GM21723 (cell line): ENCODE data around the gene THADA.

Source experiments
- ATAC-seq: cut with Tn5 transposase; IDR thresholded peaks from one replicate; pipeline ENCODE4 v1.9.1; 2021; ENCODE audit warnings: mild to moderate bottlenecking, moderate library complexity; ENCODE audit not compliant: unreplicated experiment

The THADA gene

DNA sequence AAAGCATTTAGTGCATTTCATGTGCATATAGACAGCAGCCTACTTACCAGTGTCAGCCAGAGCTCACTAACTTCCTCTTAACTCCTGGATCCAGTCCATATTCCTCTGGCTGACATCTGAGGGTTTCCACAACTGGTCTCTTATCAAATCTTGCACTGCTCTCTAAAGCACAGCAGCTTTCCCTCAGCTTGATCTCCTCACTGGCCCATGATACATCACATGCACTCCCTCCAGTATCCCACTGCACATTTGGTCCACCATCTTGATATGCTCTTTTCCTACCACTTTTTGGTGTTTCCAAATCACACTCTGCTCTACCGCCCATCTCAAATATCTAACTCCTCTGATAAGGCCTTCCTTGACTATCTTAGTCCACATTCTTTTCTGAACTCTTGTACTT is 264.4 kb downstream of the THADA start:
- no peak for ATAC-seq

DNA sequence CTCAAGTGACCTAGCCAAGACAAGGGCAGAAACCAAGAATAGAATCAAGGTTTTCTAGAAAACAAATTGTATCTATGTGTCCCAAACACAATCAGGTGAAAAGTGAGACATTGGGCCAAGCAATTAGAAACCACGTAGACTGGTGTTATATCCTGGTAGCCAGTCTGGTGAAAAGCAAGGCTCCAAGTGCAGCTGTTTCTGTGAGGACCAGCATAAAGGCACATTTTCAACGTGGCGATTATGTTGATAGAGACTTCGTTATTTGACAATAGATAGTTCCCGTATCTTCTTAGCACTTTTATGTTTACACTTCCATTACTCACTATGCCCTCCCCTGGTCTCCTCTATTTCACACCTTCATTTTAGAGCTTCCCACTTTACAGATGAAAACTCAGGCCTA is 266.2 kb downstream of the THADA start:
- ATAC-seq = no peak

DNA sequence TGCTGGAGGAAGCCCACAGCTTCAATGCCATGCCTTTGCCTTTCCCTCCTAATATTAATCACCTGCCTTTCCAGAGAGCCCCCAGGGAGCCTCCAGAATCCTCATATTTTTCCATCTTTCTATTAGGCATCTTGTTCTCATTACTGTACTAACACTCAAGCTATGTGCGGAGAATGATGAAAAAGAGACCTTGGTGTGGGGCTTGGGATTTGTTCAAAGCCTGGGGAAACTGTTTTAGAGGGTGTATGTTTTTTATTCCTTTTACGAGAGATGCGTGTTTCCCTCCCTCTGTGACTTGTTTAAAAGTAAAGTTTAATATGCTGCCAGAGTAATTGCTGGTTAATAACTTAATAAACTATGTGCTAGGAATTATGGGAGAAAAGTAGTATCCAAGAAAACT is 267.0 kb downstream of the THADA start:
- no peak for ATAC-seq

DNA sequence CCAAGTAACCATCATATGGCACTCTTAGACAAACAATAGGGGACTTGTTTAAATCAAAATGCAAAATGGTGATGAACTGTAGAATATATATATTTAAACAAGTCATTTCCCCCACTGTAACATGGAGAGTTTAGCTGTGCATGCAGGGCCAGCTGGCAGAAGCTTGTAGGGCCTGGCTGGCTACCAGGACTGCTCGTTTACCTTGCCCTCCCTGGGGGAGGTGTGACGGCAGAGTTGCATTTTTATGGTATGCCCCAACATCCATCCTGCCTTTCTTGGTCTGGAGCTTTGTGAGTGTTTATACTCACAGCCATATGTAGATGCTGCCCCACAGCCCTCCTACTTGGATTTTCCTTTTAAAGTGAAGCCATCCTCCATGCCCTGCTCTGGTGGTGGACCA is 267.7 kb downstream of the THADA start:
- no peak for ATAC-seq

DNA sequence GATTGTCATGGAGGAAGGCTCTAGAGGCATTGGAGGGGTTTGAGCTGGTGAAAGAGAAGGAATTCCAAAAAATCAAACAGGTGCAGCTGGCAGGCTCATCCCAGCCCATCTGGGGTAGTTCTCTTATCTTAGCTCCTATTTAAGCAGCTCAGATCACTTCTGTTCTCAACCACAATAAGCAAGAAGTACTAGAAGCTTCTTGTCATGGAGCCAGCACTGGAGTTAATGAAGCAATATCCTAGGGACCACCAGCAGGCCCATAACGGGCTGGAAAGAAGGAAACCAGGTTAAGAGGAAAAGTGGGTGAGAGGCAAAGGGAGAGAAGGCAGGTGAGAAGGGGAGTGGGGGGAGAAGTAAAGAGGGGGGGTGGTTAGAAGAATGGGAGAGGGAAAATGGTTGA is 268.7 kb downstream of the THADA start:
- ATAC-seq = no peak

DNA sequence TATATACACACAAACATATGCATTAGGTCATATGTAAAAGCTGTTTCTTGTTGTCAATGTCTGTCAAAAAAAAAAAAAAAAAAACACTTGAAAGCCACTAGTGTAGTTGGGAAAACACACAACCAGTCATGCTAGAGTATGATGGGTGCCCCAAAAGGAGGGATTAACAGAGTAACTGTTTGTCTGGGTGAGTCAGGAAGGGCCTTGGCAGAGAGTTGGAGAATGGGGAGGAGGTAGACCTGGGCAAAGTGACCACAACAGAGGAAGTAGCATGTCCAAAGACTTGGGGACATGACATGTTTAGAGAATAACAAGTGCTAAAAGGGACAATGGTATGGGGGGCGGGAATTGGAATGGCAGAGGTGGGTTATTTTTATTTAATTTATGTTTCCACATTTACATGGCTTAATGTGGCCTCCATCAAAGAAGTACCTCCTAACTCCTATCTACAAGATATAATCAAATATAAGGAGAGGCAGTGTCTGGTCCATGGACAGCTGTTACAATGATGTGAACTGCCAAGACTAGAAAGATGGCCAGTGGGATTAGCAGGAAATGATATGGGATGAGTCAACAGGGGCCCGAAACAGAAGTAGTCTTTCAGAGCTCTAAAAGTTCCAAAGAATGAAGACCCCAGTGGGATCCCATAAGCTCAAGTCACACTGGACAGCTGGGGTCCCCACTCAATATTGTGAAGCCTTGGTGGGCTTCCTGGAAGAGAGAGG is 269.6 kb downstream of the THADA start:
- no peak for ATAC-seq

DNA sequence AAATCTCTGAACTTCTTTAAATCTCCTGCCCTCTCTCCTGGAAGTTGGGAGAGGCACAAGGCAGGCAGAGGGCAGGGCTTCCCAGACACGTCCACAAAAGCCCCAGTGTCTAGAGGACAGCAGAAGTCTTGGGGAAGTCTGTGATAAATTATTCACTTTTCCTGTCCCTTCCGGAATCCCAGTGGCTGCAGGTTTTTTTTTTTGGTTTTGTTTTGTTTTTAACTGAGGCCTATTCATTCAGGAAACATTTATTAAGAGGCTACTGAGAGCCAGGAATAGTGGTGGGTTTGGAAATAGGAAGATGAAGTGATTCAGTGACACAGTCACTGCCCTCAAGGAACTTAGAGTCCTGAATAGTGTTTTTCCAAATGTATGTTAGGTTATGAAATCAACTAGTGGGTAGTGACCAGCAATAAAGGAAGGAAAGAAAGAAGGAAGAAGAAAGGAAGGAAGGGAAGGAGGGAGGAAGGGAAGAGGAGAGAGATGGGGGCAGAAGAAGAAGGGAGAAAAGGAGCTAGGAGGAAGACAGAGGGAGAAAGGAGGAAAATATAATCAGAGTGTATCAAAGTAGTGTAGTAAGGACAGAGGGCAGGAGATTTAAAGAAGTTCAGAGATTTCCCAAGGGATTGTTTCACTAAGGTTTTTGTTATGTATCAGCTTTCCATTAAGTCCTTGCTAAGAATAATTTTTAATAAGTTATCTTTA is 270.6 kb downstream of the THADA start:
- ATAC-seq = no peak

DNA sequence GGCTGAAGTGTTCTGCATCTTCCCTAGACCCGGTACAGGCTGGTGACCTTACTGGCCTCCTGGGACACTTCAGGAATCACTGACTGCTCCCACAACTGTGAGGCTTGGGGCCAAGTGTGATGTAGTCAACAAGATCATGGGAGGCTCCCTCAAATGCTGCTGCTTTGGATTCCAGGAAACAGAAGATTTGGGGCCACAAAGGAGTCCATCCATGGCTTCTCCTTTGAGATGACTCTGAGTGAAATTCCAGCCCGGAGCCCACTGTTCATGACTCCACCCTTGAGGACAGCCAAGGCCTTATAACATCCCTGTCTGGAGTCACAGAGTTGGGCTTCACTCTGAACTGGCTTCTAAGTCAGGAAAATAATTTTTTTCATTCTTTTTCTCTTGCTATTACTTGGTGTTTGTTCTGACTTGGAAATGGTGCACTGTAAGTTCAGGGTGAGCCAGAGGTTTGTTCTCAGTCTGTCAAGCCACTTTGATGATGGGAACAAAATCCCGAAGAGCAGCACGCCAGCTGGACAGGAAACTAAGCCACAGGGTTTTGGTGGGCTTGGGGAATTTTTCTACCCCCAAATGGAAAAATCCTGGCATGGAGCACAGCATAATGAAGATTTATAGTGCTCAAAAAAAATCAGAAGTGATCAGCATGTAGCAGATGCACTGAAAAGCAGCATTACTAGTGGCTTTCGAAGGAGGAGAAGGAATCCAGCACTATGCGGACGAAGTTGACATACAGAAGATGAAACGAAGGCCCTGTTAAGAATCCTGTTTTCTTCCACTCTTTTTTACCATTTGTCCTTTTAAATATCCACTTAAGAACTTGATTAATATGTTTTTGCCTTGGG is 271.4 kb downstream of the THADA start:
- ATAC-seq = no peak

DNA sequence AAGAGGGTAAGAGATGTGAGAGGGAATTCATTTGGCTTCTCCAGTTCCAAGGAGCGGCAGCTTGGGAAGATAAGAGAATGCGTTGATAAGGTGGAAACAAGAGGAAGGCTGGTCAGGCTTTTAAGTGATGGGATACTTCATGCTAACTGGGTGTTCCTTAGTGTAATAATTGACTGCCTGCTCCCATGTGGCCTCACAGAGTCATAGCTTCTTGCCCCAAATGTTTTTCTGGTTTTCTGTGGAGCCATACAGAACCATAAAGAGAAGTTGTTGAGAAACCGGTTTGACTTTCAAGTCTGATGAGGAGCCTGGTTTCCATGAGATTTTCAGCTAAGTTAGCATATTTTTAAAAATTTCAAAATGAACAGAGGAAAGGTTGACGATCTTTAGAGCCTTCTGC is 272.0 kb downstream of the THADA start:
- no peak for ATAC-seq

DNA sequence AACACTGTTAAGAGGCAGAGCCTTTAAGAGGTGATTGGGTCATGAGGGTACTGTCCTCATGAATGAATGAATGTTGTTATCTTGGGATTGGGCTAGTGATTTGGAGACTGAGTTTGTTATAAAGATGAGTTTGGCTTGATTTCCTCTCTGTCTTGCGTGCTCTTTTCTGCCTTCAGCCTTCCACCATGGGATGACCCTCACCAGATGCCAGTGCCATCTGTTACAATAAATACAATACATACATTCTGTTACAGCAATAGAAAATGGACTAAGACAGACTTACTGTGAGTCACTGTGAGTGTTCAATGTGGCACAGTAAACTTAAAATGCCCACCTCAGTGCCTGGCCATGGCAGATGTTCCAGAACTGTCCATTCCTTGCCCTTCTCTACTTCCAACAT is 274.4 kb downstream of the THADA start:
- no peak for ATAC-seq

DNA sequence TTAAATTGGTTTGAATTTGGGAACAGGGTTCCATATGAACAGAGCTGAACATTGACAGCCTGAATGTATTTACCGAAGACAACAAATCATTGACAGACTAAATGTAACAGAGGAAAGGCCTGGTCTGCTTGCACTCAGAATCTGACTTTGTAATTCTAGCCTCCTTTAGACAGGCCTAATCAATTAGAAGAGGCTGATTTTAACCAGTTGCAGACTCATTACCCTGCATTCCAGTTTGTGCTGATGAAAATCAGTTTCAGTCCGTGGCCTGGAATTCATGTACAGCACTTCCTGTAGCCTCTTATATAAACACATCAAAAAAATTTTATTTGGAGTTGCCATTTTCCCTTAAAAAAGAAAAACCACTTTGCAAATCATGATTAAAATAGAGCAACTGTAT is 276.3 kb downstream of the THADA start:
- no peak for ATAC-seq

DNA sequence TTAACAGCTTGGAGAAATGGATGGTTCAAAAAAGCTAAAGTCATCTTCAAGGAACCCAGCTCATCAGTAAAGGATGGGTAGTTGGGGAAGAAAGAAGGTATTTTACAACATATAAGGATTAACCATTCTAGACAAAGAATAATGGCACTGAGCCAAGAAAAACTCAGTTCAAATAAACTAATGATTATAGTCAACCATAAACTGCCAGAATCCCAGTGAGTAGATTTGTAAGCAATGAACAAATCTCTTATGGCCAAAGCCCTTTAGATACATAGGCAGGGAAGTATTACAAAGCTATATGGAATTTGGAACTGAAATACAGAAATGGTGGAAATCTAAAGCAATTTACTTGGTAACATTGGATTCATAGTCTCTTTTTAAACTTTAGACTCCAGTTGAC is 277.0 kb downstream of the THADA start:
- no peak for ATAC-seq

DNA sequence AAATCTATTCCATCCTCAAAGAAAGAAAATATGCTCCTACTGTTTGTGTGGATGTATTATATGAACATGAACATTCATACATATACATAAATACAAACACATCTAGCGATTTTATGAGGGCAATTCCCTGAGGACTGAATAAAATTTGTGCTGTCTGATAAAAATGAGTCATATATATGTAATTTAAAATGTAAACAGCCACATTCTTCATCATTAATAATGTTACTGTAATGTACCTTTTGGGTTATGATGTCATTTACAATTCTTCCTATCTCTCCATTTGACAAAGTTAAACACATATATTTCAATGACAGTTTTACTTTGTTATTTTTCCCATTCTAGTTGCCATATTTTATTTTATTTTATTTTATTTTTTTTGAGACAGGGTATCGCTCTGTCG is 278.2 kb downstream of the THADA start:
- no peak for ATAC-seq

DNA sequence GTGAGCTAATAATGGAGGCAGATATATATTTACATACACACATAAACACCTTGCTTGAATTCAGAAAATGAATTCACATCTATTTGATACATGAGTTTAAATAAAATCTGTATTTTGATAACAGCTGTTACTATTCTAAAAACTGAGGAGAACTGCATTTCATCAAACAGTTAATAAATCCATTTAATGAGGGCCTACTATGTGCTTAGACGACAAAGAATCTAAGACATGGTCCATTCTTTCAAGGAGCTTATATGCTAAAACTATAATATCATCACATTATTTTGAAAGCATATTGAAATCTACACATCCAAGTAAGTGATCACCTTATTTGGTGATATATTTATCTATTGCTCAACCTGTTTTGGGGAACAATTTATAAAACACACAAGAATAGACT is 278.6 kb downstream of the THADA start:
- ATAC-seq = no peak

DNA sequence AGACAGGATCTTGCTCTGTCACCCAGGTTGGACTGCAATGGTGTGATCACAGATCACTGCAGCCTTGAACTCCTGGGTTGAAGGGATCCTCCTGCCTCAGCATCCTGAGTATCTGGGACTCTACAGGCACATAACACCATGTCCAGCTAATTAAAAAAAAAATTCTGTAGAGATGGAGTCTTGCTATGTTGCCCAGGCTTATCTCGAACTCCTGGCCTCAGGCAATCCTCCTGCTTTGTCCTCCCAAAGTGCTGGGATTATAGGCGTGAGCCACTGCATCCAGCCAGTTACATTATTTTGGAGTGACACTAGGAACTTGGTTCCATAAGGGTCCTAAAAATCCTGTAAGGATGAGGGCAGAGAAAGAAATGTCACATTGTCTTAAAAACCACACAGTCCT is 280.4 kb downstream of the THADA start:
- no peak for ATAC-seq

DNA sequence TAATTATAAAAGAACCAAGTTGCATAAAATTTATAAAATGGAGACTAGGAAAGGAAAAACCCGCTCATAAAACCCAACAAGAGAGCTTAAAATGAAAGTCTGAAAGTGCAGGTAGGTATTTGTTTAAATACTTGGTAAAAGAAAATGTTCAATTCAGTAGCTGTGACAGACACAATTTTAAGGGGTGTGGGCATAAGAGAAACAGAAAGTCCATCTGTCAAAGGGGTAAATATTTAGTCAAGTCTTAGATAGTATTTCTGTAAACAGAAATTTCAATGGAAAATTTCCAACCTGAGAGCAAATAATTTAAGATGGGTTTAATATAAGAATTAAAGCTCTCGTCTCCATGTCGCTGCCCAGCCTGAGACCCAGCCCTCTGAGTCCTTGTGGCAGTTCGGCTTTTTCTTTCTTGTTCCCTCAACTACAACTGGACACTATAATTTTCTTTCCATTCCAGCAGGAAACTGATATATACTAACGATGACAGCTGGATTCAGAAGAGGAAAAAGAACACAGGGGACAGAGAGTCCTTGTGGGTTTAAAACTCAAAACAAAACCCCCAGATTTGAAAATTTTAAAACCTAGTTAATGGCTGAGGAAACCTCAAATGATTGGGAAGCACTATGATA is 281.4 kb downstream of the THADA start:
- no peak for ATAC-seq

DNA sequence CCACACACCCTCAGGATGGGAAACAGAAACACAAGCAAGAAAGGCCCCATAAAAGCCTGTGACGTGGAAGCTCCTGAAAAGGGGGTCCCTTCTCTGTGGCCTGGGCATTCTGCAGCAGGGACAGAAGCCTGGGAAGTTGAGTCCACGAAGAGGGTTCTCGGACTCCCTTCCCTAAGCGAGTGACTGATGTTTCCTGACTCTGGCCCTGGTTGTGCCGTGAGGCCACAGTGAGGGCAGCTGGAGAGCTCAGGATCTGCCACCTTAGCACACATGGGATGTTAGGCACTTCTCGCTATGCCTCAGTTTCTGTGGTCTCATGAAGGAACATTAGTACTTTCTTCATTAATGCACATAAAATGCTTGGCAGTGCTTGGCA is 282.2 kb downstream of the THADA start:
- no peak for ATAC-seq

DNA sequence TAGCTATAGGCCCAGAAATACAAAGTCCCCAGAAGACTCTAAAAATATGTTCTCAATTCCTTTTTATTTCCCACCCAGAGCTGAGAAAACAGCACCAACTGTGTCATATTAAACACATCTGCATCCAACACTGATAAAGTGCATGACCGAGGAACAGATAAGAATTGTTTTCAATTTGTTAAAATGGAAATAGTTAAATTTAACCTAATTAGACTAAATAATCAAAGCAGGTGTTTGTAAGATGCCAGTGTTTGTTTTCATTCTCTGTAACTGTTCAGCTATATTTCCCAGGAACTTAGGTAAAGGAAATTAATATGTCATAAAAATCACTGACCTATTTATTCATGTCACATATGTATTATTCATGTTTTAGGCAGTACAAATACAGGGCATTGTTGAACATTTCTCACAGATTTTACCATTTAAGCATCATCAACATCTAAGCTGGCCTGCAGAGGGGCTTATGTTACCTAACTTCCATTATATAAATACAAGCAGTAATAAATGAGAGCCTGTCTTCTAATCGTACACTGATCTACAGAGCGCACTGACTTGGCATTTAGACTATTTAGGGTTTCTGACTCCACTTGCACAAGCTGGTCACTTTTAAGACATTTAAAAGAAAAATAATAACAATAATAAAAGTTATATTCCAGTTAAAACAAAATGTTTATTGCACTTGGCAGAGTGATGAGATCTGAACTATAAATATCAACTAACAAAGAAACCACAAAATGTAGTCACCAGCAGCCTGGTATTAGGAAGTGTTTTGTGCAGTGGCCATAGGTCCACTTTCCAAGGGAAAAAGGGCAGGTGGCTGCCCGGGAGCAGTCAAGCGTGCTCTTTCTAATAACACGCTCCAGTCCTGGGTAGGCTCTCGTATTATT is 282.8 kb downstream of the THADA start:
- ATAC-seq = no peak

DNA sequence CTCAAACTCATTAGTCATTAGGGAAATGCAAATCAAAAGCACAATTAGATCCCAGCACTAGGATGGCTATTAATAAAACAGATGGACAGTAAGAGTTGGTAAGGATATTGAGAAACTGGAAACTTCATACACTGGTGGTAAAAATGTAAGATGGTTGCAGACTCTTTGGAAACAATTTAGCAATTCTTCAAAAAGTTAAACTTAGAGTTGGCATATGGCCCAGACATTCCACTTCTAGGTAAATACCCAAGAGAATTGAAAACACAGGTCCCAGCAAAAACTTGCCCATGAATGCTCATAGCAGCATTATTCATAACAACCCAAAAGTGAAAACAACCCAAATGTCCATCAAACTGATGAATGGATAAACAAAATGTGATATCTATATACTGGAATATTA is 284.6 kb downstream of the THADA start:
- ATAC-seq = no peak

DNA sequence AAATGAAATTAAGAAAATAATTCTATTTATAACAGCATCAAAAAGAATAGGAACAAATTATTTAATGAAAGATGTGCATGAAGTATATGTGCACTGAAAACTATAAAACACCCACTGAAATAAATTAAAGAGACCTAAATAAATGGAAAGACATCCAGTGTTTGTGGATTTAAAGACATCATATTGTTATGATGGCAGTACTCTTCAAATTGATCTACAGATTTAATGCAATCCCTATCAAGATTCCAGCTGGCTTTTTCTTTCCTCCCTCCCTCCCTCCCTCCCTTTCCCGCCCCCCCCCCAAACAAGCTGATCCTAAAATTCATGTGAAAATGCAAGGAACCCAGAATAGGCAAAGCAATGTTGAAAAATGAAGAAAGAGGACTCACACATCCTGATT is 285.9 kb downstream of the THADA start:
- ATAC-seq = no peak

DNA sequence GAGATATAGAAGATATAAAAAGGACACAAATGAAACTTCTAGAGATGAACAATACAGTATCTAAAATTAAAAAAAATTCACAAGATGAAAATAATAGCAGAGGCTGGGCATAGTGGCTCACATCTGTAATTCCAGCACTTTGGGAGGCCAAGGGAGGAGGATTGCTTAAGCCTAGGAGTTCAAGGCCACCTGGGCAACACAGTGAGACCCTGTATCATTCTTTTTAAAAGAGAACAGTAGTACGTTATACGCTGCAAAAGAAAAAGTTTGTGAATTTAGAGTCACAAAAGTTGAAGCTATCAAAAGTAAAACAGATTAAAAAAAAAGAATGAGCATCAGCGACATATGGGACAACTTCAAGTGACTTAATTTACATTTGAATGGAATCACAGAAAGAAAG is 287.9 kb downstream of the THADA start:
- no peak for ATAC-seq
